GM12878 (cell line): Measurements from ENCODE around the gene MAGI2. TPM values are rescaled to one million over a fixed set of nuclear protein-coding genes. Genes with fewer than 3 reads are reported as not detected.

ENCODE experiments used
- ATAC-seq: fragments of 200-7000 bp; cut with Tn5 transposase; 3 replicates; pipeline ENCODE4 v1.9.1; 2020; ENCODE audit warnings: mild to moderate bottlenecking, moderate library complexity
- BruUV-seq: library from RNA; stranded (reverse); fragments of 400-500 nt; replicated peaks from 2 replicates; lab custom pipeline; 2021; lab: Mats Ljungman, UMichigan
- CTCF ChIA-PET: fragments of 300-600 bp; sonication (Branson Sonifier 250); formaldehyde crosslinking; extraction: SDS; loops from one replicate; lab custom pipeline; 2021; ENCODE audit warnings: inconsistent platforms; lab: Yijun Ruan, JAX
- POLR2A ChIA-PET: fragments of 350-600 bp; formaldehyde crosslinking; extraction: SDS; loops from one replicate; lab custom pipeline; 2021; ENCODE audit warnings: inconsistent platforms; lab: Charles Lee
- RAD21 ChIA-PET: fragments of 300-600 bp; sonication (Branson Sonifier 250); formaldehyde crosslinking; loops from one replicate; lab custom pipeline; 2023; ENCODE audit warnings: antibody characterized with exemption; ENCODE audit not compliant: unreplicated experiment; lab: Charles Lee
- SMC1A ChIA-PET: fragments of 300-600 bp; sonication (Branson Sonifier 250); formaldehyde crosslinking; loops from one replicate; lab custom pipeline; 2023; ENCODE audit not compliant: unreplicated experiment, uncharacterized antibody; lab: Charles Lee
- DNase-seq: peaks from one replicate; pipeline ENCODE4 v3.0.0-alpha.2; 2011; ENCODE audit warnings: low read depth, low spot score
- FAIRE-seq: peaks from 3 replicates; lab custom pipeline; 2011; peaks lifted over from hg19 to GRCh38; lab: Jason Lieb, UNC
- H2AFZ ChIP-seq: 2 replicates; pipeline ENCODE4 v1.6.0; 2011; ENCODE audit warnings: low read depth, low read length, control low read depth; ENCODE audit not compliant: control insufficient read depth
- H3K27ac ChIP-seq: 2 replicates; pipeline ENCODE4 v1.5.1; 2011; ENCODE audit warnings: control low read depth; ENCODE audit not compliant: control insufficient read depth, insufficient read depth
- H3K27me3 ChIP-seq, 2 experiments: replicated peaks in 1 of 2; 2 replicates each; pipeline versions ENCODE4 v1.6.0 to v1.6.1; 2011; ENCODE audit warnings: low read length in 1 of 2; ENCODE audit not compliant: control insufficient read depth in 2 of 2, insufficient read depth in 2 of 2
- H3K36me3 ChIP-seq, 2 experiments: 2 replicates each; pipeline ENCODE4 v1.5.1; 2011; ENCODE audit warnings: low read length in 1 of 2; ENCODE audit not compliant: control insufficient read depth in 2 of 2, insufficient read depth in 2 of 2
- H3K4me1 ChIP-seq: 2 replicates; pipeline ENCODE4 v1.6.1; 2011; ENCODE audit warnings: mild to moderate bottlenecking, low read length, moderate library complexity, mixed read lengths; ENCODE audit not compliant: control insufficient read depth, insufficient read depth
- H3K4me2 ChIP-seq: 2 replicates; pipeline ENCODE4 v1.6.0; 2011; ENCODE audit warnings: control low read depth; ENCODE audit not compliant: control insufficient read depth, insufficient read depth
- H3K4me3 ChIP-seq: fragments of 200-600 bp; sonication (generic); 2 replicates; pipeline ENCODE4 v1.5.1; 2016
- H3K79me2 ChIP-seq: 2 replicates; pipeline ENCODE4 v1.6.0; 2011; ENCODE audit warnings: low read length; ENCODE audit not compliant: control insufficient read depth, insufficient read depth
- H3K9ac ChIP-seq: 2 replicates; pipeline ENCODE4 v1.8.0; 2011; ENCODE audit warnings: low read length, control low read depth, mixed read lengths; ENCODE audit not compliant: control insufficient read depth, insufficient read depth
- H3K9me3 ChIP-seq: replicated peaks from 3 replicates; pipeline ENCODE4 v1.5.1; 2011; ENCODE audit warnings: mild to moderate bottlenecking, low read length; ENCODE audit not compliant: control insufficient read depth, insufficient read depth
- H4K20me1 ChIP-seq: 2 replicates; pipeline ENCODE4 v1.6.0; 2011; ENCODE audit not compliant: control insufficient read depth, insufficient read depth
- CTCF ChIP-seq, 3 experiments: IDR thresholded peaks in 2 of 3; conservative IDR thresholded peaks in 1 of 3; 2 replicates each; pipeline ENCODE4 v1.5.1; 2011; ENCODE audit warnings: low read depth in 3 of 3, low read length in 3 of 3, mild to moderate bottlenecking in 3 of 3, control low read depth in 2 of 3, moderate library complexity in 2 of 3, inconsistent platforms in 1 of 3, mixed read lengths in 1 of 3; ENCODE audit not compliant: control insufficient read depth in 2 of 3, insufficient read depth in 1 of 3; ENCODE audit errors: extremely low read depth in 1 of 3
- EGR1 ChIP-seq, 2 experiments: IDR thresholded peaks; 1 replicate in 1 of 2; 2 replicates in 1 of 2; pipeline ENCODE4 v1.6.1; 2011 to 2012; ENCODE audit warnings: low read depth in 2 of 2, low read length in 2 of 2, borderline replicate concordance in 1 of 2, mild to moderate bottlenecking in 1 of 2, moderate library complexity in 1 of 2
- EP300 ChIP-seq, 2 experiments: fragments of 150-350 bp in 1 of 2; IDR thresholded peaks; 2 replicates each; pipeline ENCODE4 v1.6.1; 2011 to 2012; ENCODE audit warnings: low read depth in 2 of 2, low read length in 2 of 2, borderline replicate concordance in 1 of 2, improper control_type of control experiment in 1 of 2, inconsistent platforms in 1 of 2; ENCODE audit not compliant: control insufficient read depth in 1 of 2
- KAT2A ChIP-seq: conservative IDR thresholded peaks from 2 replicates; pipeline ENCODE4 v1.6.1; 2011; ENCODE audit warnings: low read depth, low read length; ENCODE audit not compliant: control insufficient read depth
- MYB ChIP-seq: fragments of 150-350 bp; IDR thresholded peaks from 2 replicates; pipeline ENCODE4 v1.6.1; 2014; ENCODE audit warnings: mild to moderate bottlenecking, low read depth, low read length, borderline replicate concordance
- PBX3 ChIP-seq: IDR thresholded peaks from 2 replicates; pipeline ENCODE4 v1.6.1; 2011; ENCODE audit warnings: mild to moderate bottlenecking, low read depth, low read length, moderate library complexity; ENCODE audit not compliant: insufficient replicate concordance
- RELB ChIP-seq: fragments of 450-650 bp; IDR thresholded peaks from 2 replicates; pipeline ENCODE4 v1.6.1; 2017; ENCODE audit warnings: low read depth, mild to moderate bottlenecking, moderate library complexity
- SMC3 ChIP-seq: IDR thresholded peaks from 2 replicates; pipeline ENCODE4 v1.6.1; 2011; ENCODE audit warnings: low read length, improper control_type of control experiment, borderline replicate concordance
- SPI1 ChIP-seq: IDR thresholded peaks from 2 replicates; pipeline ENCODE4 v1.6.1; 2011; ENCODE audit warnings: low read depth, mild to moderate bottlenecking, low read length, moderate library complexity, borderline replicate concordance; ENCODE audit not compliant: insufficient read depth
- TARDBP ChIP-seq: IDR thresholded peaks from 2 replicates; pipeline ENCODE4 v1.6.1; 2016; ENCODE audit warnings: borderline replicate concordance
- in situ Hi-C: fragments of 300-500 bp; cut with MboI; formaldehyde crosslinking; loops from 9 replicates; pipeline ENCODE4 v1.14.3; 2018; ENCODE audit warnings: mixed read lengths
- intact Hi-C: fragments of 100-400 bp; cut with micrococcal nuclease; formaldehyde crosslinking; loops from one replicate; pipeline ENCODE4 v1.14.2; 2022; ENCODE audit not compliant: unreplicated experiment
- polyA plus RNA-seq, 11 experiments: library from polyadenylated mRNA; depleted of rRNA in 4 of 11; unstranded in 6 of 11; stranded (reverse) in 5 of 11; fragments of >200 nt; fragmentation: Nextera tagmentation in 4 of 11; fragmentation: Illumina TruSeq in 1 of 11; extraction: Ambion mirVana in 4 of 11; extraction: Trizol in 1 of 11; gene quantifications; 1 replicate in 1 of 11; 2 replicates in 10 of 11; pipeline versions ENCODE4 v1.2.1 to v1.2.3, GENCODE V29; 2011 to 2016; ENCODE audit warnings: inconsistent platforms in 2 of 11, missing spikeins in 2 of 11, low read depth in 1 of 11
- total RNA-seq, 4 experiments: library from RNA; depleted of rRNA in 3 of 4; stranded (reverse); fragments of >200 nt in 3 of 4; fragmentation: Illumina TruSeq in 1 of 4; extraction: Trizol in 1 of 4; gene quantifications; 2 replicates each; pipeline versions ENCODE4 v1.2.1 to v1.2.3, GENCODE V29; 2013 to 2021

MAGI2 gene
- total and polyA plus RNA-seq, 10 of the 15 experiments (the other 5 are each of a cell fraction or from before 2014, with no cell fraction given) = 0.01 to 0.31 (median 0.05) TPM; not detected in 2

- ATAC-seq (no peak), FAIRE-seq (no peak), DNase-seq (no peak)
- H3K79me2 ChIP-seq = no peaks in the 10 kb centered on the region
- no peak overlapping the region for H3K4me3 ChIP-seq
- H3K9me3 ChIP-seq = no peaks in the 10 kb centered on the region
- H3K36me3 ChIP-seq = no peaks in the 10 kb centered on the region
- H4K20me1 ChIP-seq = no peaks in the 10 kb centered on the region
- no peaks in the 10 kb centered on the region for H3K4me1 ChIP-seq
- ChIA-PET POLR2A (no interaction called here), CTCF (interaction anchor here (1.0 kb wide), 1 partner anchor 14 kb away, joined by 4 read pairs; no protein-coding TSS in a partner anchor), SMC1A (no interaction called here), RAD21 (no interaction called here)
- no peak overlapping the region for H3K9ac ChIP-seq
- H2AFZ ChIP-seq = no peak overlapping the region
- no peak for TF ChIP-seq SMC3
- no peak for TF ChIP-seq EGR1 (IDR thresholded peaks at IDR 0.05; ENCODE audit: borderline replicate concordance in 1 of 2, low read depth in 2 of 2, low read length in 2 of 2)
- no peak for TF ChIP-seq PBX3
- TF ChIP-seq EP300 (IDR thresholded peaks at IDR 0.05; ENCODE audit: borderline replicate concordance in 1 of 2, control insufficient read depth in 1 of 2, low read depth in 2 of 2, low read length in 2 of 2) = no peak
- TF ChIP-seq RELB = no peak
- no peak for TF ChIP-seq CTCF (IDR thresholded peaks at IDR 0.05 in 2 of 3, conservative IDR thresholded peaks at IDR 0.05 in 1 of 3; ENCODE audit: control insufficient read depth in 2 of 3, extremely low read depth in 1 of 3, insufficient read depth in 1 of 3, low read depth in 3 of 3, low read length in 3 of 3)
- TF ChIP-seq KAT2A = no peak
- TF ChIP-seq TARDBP = no peak
- TF ChIP-seq MYB = no peak
- TF ChIP-seq SPI1 = no peak
- no peak overlapping the region for H3K27ac ChIP-seq
- BruUV-seq = no TSS peak
- no peaks in the 10 kb centered on the region; a peak in 1 of 4 replicates for H3K27me3 ChIP-seq
- intact Hi-C loops = no loop called here
- in situ Hi-C loops = loop anchor here (25.0 kb wide), 1 partner anchor 728 kb away; no protein-coding TSS in a partner anchor
- no peak overlapping the region for H3K4me2 ChIP-seq
These were observed 169.3 kb downstream of the MAGI2 start for GRCh38 chr7:79284211-79284610.
